ENCODE data around the gene DISP2.
A peak's percentile ranks its signal among the peaks of the same experiment; 100 is the strongest.

Gene DISP2

GRCh38 chr15:40363611-40364010 is 5.6 kb downstream of the DISP2 start:
- DNase-seq, result no peak

DNA sequence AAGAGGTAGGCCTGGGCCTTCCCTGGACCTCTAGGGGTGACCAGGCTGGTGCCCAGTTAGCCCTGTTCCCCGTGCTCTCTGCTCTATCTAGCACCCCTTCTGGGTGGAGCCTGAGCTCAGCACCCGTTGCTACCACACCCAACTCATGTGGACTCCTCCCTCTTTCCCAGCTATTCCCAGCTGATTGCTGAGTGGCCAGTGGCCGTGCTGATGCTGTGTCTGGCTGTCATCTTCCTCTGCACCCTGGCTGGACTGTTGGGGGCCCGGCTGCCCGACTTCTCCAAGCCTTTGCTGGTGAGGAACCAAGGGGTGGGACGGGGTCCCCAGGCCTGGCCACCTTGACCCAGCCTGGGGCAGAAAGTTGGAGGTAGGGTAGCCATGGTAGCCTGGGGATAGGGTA is 6.2 kb downstream of the DISP2 start:
- DNase-seq, result no peak

GRCh38 chr15:40365016-40365415 is 7.0 kb downstream of the DISP2 start:
- no peak for DNase-seq

DNA sequence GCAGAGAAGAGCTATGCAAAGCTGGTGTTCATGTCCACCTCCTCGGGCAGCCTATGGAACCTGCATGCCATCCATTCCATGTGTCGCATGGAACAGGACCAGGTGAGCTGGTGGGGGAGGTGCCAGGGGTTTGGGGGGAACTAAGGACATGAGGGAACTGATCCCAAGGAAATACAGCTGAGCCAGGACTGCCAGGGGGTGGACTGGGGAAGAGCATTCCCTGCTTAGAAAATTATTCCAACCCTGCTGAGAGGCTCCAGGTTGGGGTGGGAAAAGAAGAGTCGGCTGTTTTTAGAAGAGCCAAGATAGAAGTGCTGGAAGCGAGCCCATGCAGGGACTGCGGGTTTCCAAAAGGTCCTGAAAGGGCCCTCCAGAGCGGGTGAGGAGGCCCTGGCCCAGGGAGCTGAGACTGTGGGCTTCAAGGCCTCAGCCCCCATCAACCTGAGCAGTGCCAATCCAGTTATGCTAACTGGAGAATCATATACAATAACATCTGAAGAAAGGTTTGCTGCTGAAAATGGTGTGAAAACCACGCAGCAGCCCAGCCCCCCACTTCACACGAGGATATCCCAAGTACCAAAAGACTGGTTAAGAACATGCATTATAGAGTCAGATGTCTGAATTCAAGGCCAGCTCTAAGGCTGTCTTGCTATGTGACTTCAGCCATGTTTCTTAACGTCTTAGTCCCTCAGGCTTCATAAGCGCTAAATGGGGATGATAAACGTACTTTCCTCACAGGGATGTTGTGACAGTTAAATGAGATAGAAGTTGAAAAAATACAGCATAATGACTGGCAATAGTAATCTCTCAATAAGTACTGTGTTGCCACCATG is 7.8 kb downstream of the DISP2 start:
- DNase-seq, result no peak

DNA sequence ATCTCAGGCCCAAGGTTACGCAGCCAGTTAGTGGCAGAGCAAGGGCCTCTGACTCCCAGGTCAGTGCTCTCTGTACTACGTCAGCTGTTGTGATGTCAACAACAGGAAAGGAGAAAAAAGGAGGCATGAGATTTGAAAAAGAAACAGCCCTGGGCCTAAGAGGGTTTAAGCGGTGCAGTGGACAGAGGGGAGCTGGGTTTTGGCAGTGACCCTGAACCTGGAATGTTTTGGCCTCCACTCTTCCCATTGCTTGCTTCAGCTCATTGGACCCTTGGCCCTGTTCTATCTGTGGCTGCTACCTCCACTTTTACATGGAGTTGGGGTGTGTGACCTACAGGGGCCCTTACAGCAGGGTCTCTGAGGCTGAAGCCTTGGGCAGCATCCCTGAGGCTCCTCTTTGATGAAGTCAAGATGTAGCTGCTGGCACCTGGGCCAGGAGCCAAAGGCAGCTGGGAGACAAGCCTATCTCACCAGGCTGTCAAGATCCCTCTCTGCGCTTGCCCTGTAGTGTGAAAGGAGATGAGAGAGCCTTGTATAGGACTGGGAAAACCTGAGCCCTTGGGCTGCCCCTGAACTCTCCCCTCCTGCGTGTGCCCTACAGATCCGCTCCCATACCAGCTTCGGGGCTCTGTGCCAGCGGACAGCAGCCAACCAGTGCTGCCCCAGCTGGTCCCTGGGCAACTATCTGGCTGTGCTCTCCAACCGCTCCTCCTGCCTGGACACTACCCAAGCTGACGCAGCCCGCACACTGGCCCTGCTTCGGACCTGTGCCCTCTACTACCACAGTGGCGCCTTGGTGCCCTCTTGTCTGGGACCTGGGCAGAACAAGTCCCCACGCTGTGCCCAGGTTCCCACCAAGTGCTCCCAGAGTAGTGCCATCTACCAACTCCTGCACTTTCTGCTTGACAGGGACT is 8.7 kb downstream of the DISP2 start:
- DNase-seq, result no peak

- no peak for DNase-seq
Measured at GRCh38 chr15:40367371-40367685, 9.3 kb downstream of the DISP2 start.

DNA sequence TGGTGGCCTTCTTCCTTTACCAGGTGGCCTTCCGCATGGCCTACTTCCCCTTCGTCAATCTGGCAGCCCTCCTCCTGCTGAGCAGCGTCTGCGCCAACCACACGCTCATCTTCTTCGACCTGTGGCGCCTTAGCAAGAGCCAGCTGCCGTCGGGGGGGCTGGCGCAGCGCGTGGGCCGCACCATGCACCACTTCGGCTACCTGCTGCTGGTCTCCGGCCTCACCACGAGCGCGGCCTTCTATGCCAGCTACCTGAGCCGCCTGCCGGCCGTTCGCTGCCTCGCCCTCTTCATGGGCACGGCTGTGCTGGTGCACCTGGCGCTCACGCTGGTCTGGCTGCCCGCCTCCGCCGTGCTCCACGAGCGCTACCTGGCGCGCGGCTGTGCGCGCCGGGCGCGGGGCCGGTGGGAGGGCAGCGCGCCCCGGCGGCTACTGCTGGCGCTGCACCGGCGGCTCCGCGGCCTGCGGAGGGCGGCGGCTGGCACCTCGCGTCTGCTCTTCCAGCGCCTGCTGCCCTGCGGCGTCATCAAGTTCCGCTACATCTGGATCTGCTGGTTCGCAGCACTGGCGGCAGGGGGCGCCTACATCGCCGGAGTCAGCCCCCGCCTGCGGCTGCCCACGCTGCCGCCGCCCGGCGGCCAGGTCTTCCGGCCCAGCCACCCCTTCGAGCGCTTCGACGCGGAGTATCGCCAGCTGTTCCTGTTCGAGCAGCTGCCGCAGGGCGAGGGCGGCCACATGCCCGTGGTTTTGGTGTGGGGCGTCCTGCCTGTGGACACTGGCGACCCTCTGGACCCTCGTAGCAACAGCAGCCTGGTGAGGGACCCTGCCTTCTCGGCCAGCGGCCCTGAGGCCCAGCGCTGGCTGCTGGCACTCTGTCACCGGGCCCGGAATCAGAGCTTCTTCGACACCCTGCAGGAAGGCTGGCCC is 9.9 kb downstream of the DISP2 start:
- DNase-seq, result peak; percentile 90

GRCh38 chr15:40368719-40369473 is 10.9 kb downstream of the DISP2 start:
- DNase-seq, result no peak

- DNase-seq, result no peak
Measured at GRCh38 chr15:40369474-40369869, 11.5 kb downstream of the DISP2 start.

- no peak for DNase-seq
Measured at GRCh38 chr15:40369971-40370370, 12.0 kb downstream of the DISP2 start.

DNA sequence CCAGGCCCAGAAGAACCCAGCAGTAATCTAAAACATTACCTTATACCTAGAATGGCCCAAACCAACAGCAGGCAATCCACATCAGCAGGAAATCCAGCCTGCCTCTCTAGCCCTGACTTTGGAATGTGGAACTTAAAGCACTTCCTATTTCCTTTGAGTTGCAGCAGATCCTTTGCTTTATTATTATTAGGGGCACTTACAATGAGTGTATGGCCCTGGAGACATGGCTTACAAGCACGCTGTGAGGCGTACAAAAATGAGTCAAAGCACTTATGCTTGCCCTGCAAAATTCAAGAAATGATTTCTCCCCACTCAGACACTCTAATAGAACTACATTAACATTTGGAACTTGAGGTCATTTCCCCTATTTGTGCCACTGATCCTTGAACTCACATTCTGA is 15.0 kb downstream of the DISP2 start:
- no peak for DNase-seq

- no peak for DNase-seq
Measured at GRCh38 chr15:40377606-40378005, 19.6 kb downstream of the DISP2 start.

GRCh38 chr15:40379374-40379773 is 21.4 kb downstream of the DISP2 start:
- no peak for DNase-seq

- no peak for DNase-seq
Measured at GRCh38 chr15:40379853-40380252, 21.8 kb downstream of the DISP2 start.

GRCh38 chr15:40380636-40381035 is 22.6 kb downstream of the DISP2 start:
- no peak for DNase-seq

GRCh38 chr15:40381818-40382529 is 24.0 kb downstream of the DISP2 start:
- DNase-seq, result no peak

GRCh38 chr15:40382580-40383456 is 24.8 kb downstream of the DISP2 start, which contains the start of gene KNSTRN:
KNSTRN (plus strand) TSS chr15:40382721; CDS start chr15:40382836, 115 bp downstream.
- peak; percentile 93 for DNase-seq

DNA sequence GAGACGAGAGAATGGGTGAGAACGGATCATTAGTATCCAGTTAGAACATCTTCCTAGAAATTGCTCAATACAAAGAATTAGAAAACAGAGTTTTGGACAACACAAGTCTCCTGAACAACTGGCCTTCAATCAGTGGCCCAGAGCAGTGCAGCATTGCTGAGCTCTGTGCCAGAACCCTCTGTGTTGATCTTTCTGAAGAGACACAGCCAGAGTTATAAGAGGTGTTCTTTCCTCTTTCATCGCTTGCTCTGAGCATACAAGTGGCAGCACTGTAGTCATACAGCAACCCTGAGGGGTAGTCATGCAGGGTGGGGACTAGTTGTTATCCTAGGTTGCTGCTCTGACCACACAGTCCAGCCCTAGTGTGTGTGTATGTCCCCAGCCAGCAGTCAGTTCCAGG is 28.5 kb downstream of the DISP2 start:
- DNase-seq, result no peak

DNA sequence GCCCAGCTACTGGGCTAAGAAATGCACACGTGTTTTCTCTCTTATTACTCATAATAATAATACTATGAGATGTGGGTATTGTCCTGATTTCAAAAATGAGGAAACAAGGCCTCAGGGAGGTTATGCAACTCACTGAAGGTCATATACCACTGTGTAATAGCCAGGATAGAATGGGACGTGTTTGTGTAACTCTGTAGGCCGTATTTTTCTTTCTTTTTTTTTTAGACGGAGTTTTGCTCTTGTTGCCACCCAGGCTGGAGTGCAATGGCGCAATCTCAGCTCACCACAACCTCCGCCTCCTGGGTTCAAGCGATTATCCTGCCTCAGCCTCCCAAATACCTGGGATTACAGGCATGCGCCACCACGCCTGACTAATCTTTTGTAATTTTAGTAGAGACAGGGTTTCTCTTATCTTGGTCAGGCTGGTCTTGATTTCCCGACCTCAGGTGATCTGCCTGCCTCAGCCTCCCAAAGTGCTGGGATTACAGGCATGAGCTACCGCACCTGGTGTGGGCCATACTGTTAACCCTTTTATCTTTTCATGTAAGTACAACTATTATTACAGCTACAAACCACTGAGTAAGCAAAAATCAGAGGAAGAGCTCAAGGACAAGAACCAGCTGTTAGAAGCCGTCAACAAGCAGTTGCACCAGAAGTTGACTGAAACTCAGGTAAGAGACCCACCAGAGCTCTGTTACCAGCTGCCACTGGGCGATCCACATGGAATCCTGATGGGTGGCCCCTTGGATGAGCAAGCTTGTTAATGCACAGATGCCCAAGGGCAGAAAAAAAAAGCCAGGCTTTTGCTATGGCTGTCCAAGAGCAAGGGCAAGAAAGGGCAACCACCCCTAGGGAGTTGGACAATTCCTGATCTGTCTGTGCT is 31.2 kb downstream of the DISP2 start:
- no peak for DNase-seq

Data from retina (tissue), 1 donor.